Measurements from ENCODE around the gene NUDT7. TPM values are rescaled to one million over a fixed set of nuclear protein-coding genes. Genes with fewer than 3 reads are reported as not detected.

The NUDT7 gene
- total and polyA plus RNA-seq, 5 donors from 2014 or later, result 4.8 to 21.6 (median 19.3) TPM

GRCh38 chr16:77729951-77730350, 7.6 kb downstream of the NUDT7 start:
- Histone ChIP-seq H3K36me3 (ENCODE audit: control insufficient read depth, insufficient read depth, low read length) (peaks cover 7% of the 10 kb centered on the region), H3K4me1 (ENCODE audit: control insufficient read depth, insufficient read depth, low read length, poor library complexity, severe bottlenecking) (no peaks in the 10 kb centered on the region), H3K9me3 (ENCODE audit: control insufficient read depth in 2 of 2, low read length in 2 of 2) (no peaks in the 10 kb centered on the region), H3K27me3 (ENCODE audit: control insufficient read depth, insufficient read depth, low read length) (no peaks in the 10 kb centered on the region), H3K27ac (ENCODE audit: insufficient read depth, low read length, poor library complexity, severe bottlenecking) (no peak overlapping the region), H3K4me3 (ENCODE audit: low read depth, low read length) (no peak overlapping the region)
- Mint-ChIP-seq H3K27me3 (no peaks in the 10 kb centered on the region), H3K27ac (no peak overlapping the region), H3K36me3 (peaks cover 42% of the 10 kb centered on the region), H3K4me1 (peaks cover 0 to 6% (median 1%) of the 10 kb centered on the region in 4 donors), H3K4me3 (no peak overlapping the region), H3K9me3 (peaks cover 0 to 7% (median 1%) of the 10 kb centered on the region in 7 donors)
- DNase-seq, result no peak
- no peak for ATAC-seq (ENCODE audit: low read depth in 2 of 2)

GRCh38 chr16:77732241-77732946, 10.1 kb downstream of the NUDT7 start:
- ATAC-seq (ENCODE audit: low read depth in 2 of 2) (no peak), DNase-seq (no peak)
- H3K27ac ChIP-seq (ENCODE audit: insufficient read depth, low read length, poor library complexity, severe bottlenecking), result no peak overlapping the region
- H3K9me3 Mint-ChIP-seq, result peaks cover 0 to 7% (median 1%) of the 10 kb centered on the region in 7 donors
- no peaks in the 10 kb centered on the region for H3K27me3 Mint-ChIP-seq
- peaks cover 37% of the 10 kb centered on the region for H3K36me3 Mint-ChIP-seq
- H3K4me3 ChIP-seq (ENCODE audit: low read depth, low read length), result no peak overlapping the region
- H3K27ac Mint-ChIP-seq, result no peak overlapping the region
- no peaks in the 10 kb centered on the region for H3K27me3 ChIP-seq (ENCODE audit: control insufficient read depth, insufficient read depth, low read length)
- H3K9me3 ChIP-seq (ENCODE audit: control insufficient read depth in 2 of 2, low read length in 2 of 2), result no peaks in the 10 kb centered on the region
- peaks cover 7% of the 10 kb centered on the region for H3K36me3 ChIP-seq (ENCODE audit: control insufficient read depth, insufficient read depth, low read length)
- peaks cover 0 to 2% (median 0%) of the 10 kb centered on the region in 4 donors for H3K4me1 Mint-ChIP-seq
- no peak overlapping the region for H3K4me3 Mint-ChIP-seq
- H3K4me1 ChIP-seq (ENCODE audit: control insufficient read depth, insufficient read depth, low read length, poor library complexity, severe bottlenecking), result no peaks in the 10 kb centered on the region

GRCh38 chr16:77736879-77737278, 14.6 kb downstream of the NUDT7 start:
- Histone ChIP-seq H3K36me3 (ENCODE audit: control insufficient read depth, insufficient read depth, low read length) (no peaks in the 10 kb centered on the region), H3K4me3 (ENCODE audit: low read depth, low read length) (no peak overlapping the region), H3K27me3 (ENCODE audit: control insufficient read depth, insufficient read depth, low read length) (no peaks in the 10 kb centered on the region), H3K27ac (ENCODE audit: insufficient read depth, low read length, poor library complexity, severe bottlenecking) (no peak overlapping the region), H3K9me3 (ENCODE audit: control insufficient read depth in 2 of 2, low read length in 2 of 2) (no peaks in the 10 kb centered on the region), H3K4me1 (ENCODE audit: control insufficient read depth, insufficient read depth, low read length, poor library complexity, severe bottlenecking) (no peaks in the 10 kb centered on the region)
- Mint-ChIP-seq H3K27ac (no peak overlapping the region), H3K4me1 (peaks cover 0 to 3% (median 0%) of the 10 kb centered on the region in 4 donors), H3K36me3 (peaks cover 27% of the 10 kb centered on the region), H3K27me3 (no peaks in the 10 kb centered on the region), H3K4me3 (no peak overlapping the region), H3K9me3 (peaks cover 0 to 7% (median 0%) of the 10 kb centered on the region in 7 donors)
- DNase-seq (no peak), ATAC-seq (ENCODE audit: low read depth in 2 of 2) (no peak)

- Mint-ChIP-seq H3K4me1 (peaks cover 0 to 3% (median 0%) of the 10 kb centered on the region in 4 donors), H3K4me3 (no peak overlapping the region), H3K36me3 (peaks cover 23% of the 10 kb centered on the region), H3K9me3 (peaks cover 0 to 2% (median 0%) of the 10 kb centered on the region in 7 donors), H3K27ac (no peak overlapping the region), H3K27me3 (no peaks in the 10 kb centered on the region)
- Histone ChIP-seq H3K27me3 (ENCODE audit: control insufficient read depth, insufficient read depth, low read length) (no peaks in the 10 kb centered on the region), H3K4me1 (ENCODE audit: control insufficient read depth, insufficient read depth, low read length, poor library complexity, severe bottlenecking) (no peaks in the 10 kb centered on the region), H3K36me3 (ENCODE audit: control insufficient read depth, insufficient read depth, low read length) (no peaks in the 10 kb centered on the region), H3K9me3 (ENCODE audit: control insufficient read depth in 2 of 2, low read length in 2 of 2) (no peaks in the 10 kb centered on the region), H3K27ac (ENCODE audit: insufficient read depth, low read length, poor library complexity, severe bottlenecking) (no peak overlapping the region), H3K4me3 (ENCODE audit: low read depth, low read length) (no peak overlapping the region)
- DNase-seq, result no peak
- ATAC-seq (ENCODE audit: low read depth in 2 of 2), result no peak
Observed at GRCh38 chr16:77738706-77739558, 16.6 kb downstream of the NUDT7 start.

- H3K9me3 ChIP-seq (ENCODE audit: control insufficient read depth in 2 of 2, low read length in 2 of 2), result no peaks in the 10 kb centered on the region
- no peak for DNase-seq
- H3K4me1 ChIP-seq (ENCODE audit: control insufficient read depth, insufficient read depth, low read length, poor library complexity, severe bottlenecking), result no peaks in the 10 kb centered on the region
- Mint-ChIP-seq H3K36me3 (peaks cover 21% of the 10 kb centered on the region), H3K27me3 (no peaks in the 10 kb centered on the region), H3K4me3 (no peak overlapping the region), H3K4me1 (peaks cover 0 to 3% (median 0%) of the 10 kb centered on the region in 4 donors), H3K9me3 (peaks cover 0 to 1% (median 0%) of the 10 kb centered on the region in 7 donors), H3K27ac (no peak overlapping the region)
- no peak overlapping the region for H3K4me3 ChIP-seq (ENCODE audit: low read depth, low read length)
- H3K36me3 ChIP-seq (ENCODE audit: control insufficient read depth, insufficient read depth, low read length), result no peaks in the 10 kb centered on the region
- no peak for ATAC-seq (ENCODE audit: low read depth in 2 of 2)
- no peak overlapping the region for H3K27ac ChIP-seq (ENCODE audit: insufficient read depth, low read length, poor library complexity, severe bottlenecking)
- H3K27me3 ChIP-seq (ENCODE audit: control insufficient read depth, insufficient read depth, low read length), result no peaks in the 10 kb centered on the region
Observed at GRCh38 chr16:77739559-77739892, 17.2 kb downstream of the NUDT7 start.

- ATAC-seq (ENCODE audit: low read depth in 2 of 2) (no peak), DNase-seq (no peak)
- Mint-ChIP-seq H3K4me1 (peaks cover 0 to 3% (median 0%) of the 10 kb centered on the region in 4 donors), H3K27me3 (peaks cover 5% of the 10 kb centered on the region), H3K36me3 (peaks cover 5% of the 10 kb centered on the region), H3K9me3 (no peaks in the 10 kb centered on the region), H3K27ac (no peak overlapping the region), H3K4me3 (no peak overlapping the region)
- Histone ChIP-seq H3K36me3 (ENCODE audit: control insufficient read depth, insufficient read depth, low read length) (no peaks in the 10 kb centered on the region), H3K27ac (ENCODE audit: insufficient read depth, low read length, poor library complexity, severe bottlenecking) (no peak overlapping the region), H3K27me3 (ENCODE audit: control insufficient read depth, insufficient read depth, low read length) (no peaks in the 10 kb centered on the region), H3K9me3 (ENCODE audit: control insufficient read depth in 2 of 2, low read length in 2 of 2) (no peaks in the 10 kb centered on the region), H3K4me3 (ENCODE audit: low read depth, low read length) (no peak overlapping the region), H3K4me1 (ENCODE audit: control insufficient read depth, insufficient read depth, low read length, poor library complexity, severe bottlenecking) (no peaks in the 10 kb centered on the region)
Observed at GRCh38 chr16:77744141-77744540, 21.8 kb downstream of the NUDT7 start.

GRCh38 chr16:77745972-77746371, 23.7 kb downstream of the NUDT7 start:
- H3K9me3 ChIP-seq (ENCODE audit: control insufficient read depth in 2 of 2, low read length in 2 of 2), result no peaks in the 10 kb centered on the region
- Mint-ChIP-seq H3K4me3 (no peak overlapping the region), H3K27me3 (peaks cover 5% of the 10 kb centered on the region), H3K4me1 (no peaks in the 10 kb centered on the region), H3K9me3 (peaks cover 0 to 2% (median 0%) of the 10 kb centered on the region in 7 donors), H3K27ac (no peak overlapping the region), H3K36me3 (peaks cover 5% of the 10 kb centered on the region)
- H3K27ac ChIP-seq (ENCODE audit: insufficient read depth, low read length, poor library complexity, severe bottlenecking), result no peak overlapping the region
- no peaks in the 10 kb centered on the region for H3K4me1 ChIP-seq (ENCODE audit: control insufficient read depth, insufficient read depth, low read length, poor library complexity, severe bottlenecking)
- no peak for DNase-seq
- H3K36me3 ChIP-seq (ENCODE audit: control insufficient read depth, insufficient read depth, low read length), result no peaks in the 10 kb centered on the region
- no peak overlapping the region for H3K4me3 ChIP-seq (ENCODE audit: low read depth, low read length)
- ATAC-seq (ENCODE audit: low read depth in 2 of 2), result no peak
- H3K27me3 ChIP-seq (ENCODE audit: control insufficient read depth, insufficient read depth, low read length), result peaks cover 2% of the 10 kb centered on the region

Data from CD4-positive, CD25-positive, alpha-beta regulatory T cell (primary cell).